KG1 (cell line): ENCODE data around the gene WWC2.
"Not testable (repeated sequence)": the region's sequence is repeated elsewhere in the genome, so short reads cannot be mapped to it uniquely, and the experiment has no call there.

Source experiments
- DNase-seq: peaks from one replicate; lab custom pipeline; 2025; lab: John Stamatoyannopoulos, UW

WWC2 gene

GRCh38 chr4:183172881-183173280 lies 73.8 kb downstream of the WWC2 start:
- no peak for DNase-seq

GRCh38 chr4:183173580-183174526 lies 74.8 kb downstream of the WWC2 start:
- DNase-seq, result no peak

GRCh38 chr4:183175631-183176232 lies 76.7 kb downstream of the WWC2 start:
- DNase-seq, result no peak

GRCh38 chr4:183177001-183177400 lies 77.9 kb downstream of the WWC2 start:
- DNase-seq, result no peak

- DNase-seq, result no peak
Measured at GRCh38 chr4:183178201-183178600, 79.1 kb downstream of the WWC2 start.

- DNase-seq, result no peak
Measured at GRCh38 chr4:183180096-183180495, 81.0 kb downstream of the WWC2 start.

GRCh38 chr4:183180621-183181020 lies 81.6 kb downstream of the WWC2 start:
- DNase-seq, result no peak

- no peak for DNase-seq
Measured at GRCh38 chr4:183181081-183181480, 82.0 kb downstream of the WWC2 start.

GRCh38 chr4:183182873-183183725 lies 84.0 kb downstream of the WWC2 start:
- DNase-seq, result no peak

- no peak for DNase-seq
Measured at GRCh38 chr4:183183906-183184535, 85.0 kb downstream of the WWC2 start.

- no peak for DNase-seq
Measured at GRCh38 chr4:183185018-183185417, 86.0 kb downstream of the WWC2 start.

- DNase-seq, result no peak
Measured at GRCh38 chr4:183185559-183185958, 86.5 kb downstream of the WWC2 start.

GRCh38 chr4:183186813-183187212 lies 87.8 kb downstream of the WWC2 start:
- no peak for DNase-seq

GRCh38 chr4:183190900-183191527 lies 92.0 kb downstream of the WWC2 start:
- no peak for DNase-seq

GRCh38 chr4:183191630-183192029 lies 92.6 kb downstream of the WWC2 start:
- DNase-seq, result no peak

GRCh38 chr4:183192571-183192970 lies 93.5 kb downstream of the WWC2 start:
- no peak for DNase-seq

- DNase-seq, result not testable (repeated sequence)
Measured at GRCh38 chr4:183193730-183194338, 94.8 kb downstream of the WWC2 start.

GRCh38 chr4:183195534-183195933 lies 96.5 kb downstream of the WWC2 start:
- DNase-seq, result no peak

- no peak for DNase-seq
Measured at GRCh38 chr4:183197140-183197539, 98.1 kb downstream of the WWC2 start.

GRCh38 chr4:183200453-183200852 lies 101.4 kb downstream of the WWC2 start:
- DNase-seq, result no peak

- DNase-seq, result no peak
Measured at GRCh38 chr4:183201331-183201730, 102.3 kb downstream of the WWC2 start.
